Gastrocnemius medialis (tissue), 4 donors: Measurements from ENCODE around the gene INPP5A.
"Not testable (repeated sequence)": the region's sequence is repeated elsewhere in the genome, so short reads cannot be mapped to it uniquely, and the experiment has no call there.

Experiments used
- POLR2A ChIP-seq, 2 donors: fragments of 450-650 bp; IDR thresholded peaks; one replicate each; pipeline ENCODE4 v1.6.1; 2017; ENCODE audit warnings: antibody characterized with exemption in 2 of 2, mild to moderate bottlenecking in 2 of 2, moderate library complexity in 2 of 2
- TF ChIP-seq, protein P1 (sequence below), 5 experiments: fragments of 450-650 bp in 3 of 5; fragments of 200-600 bp in 2 of 5; sonication (generic) in 2 of 5; IDR thresholded peaks in 4 of 5; conservative IDR thresholded peaks in 1 of 5; 1 replicate in 4 of 5; 2 replicates in 1 of 5; pipeline ENCODE4 v1.5.1; 2016 to 2019; ENCODE audit warnings: antibody characterized with exemption in 5 of 5, mild to moderate bottlenecking in 3 of 5, moderate library complexity in 3 of 5

DNA sequence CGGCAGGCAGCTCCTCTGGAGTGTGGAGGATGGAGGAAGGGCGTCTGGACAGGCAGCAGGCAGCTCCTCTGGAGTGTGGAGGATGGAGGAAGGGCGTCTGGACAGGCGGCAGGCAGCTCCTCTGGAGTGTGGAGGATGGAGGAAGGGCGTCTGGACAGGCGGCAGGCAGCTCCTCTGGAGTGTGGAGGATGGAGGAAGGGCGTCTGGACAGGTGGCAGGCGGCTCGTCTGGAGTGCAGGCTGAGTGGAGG lies 167.2 kb downstream of the INPP5A start:
- TF ChIP-seq POLR2A (IDR thresholded peaks at IDR 0.05) = not testable (repeated sequence)
- TF ChIP-seq, protein P1, sequence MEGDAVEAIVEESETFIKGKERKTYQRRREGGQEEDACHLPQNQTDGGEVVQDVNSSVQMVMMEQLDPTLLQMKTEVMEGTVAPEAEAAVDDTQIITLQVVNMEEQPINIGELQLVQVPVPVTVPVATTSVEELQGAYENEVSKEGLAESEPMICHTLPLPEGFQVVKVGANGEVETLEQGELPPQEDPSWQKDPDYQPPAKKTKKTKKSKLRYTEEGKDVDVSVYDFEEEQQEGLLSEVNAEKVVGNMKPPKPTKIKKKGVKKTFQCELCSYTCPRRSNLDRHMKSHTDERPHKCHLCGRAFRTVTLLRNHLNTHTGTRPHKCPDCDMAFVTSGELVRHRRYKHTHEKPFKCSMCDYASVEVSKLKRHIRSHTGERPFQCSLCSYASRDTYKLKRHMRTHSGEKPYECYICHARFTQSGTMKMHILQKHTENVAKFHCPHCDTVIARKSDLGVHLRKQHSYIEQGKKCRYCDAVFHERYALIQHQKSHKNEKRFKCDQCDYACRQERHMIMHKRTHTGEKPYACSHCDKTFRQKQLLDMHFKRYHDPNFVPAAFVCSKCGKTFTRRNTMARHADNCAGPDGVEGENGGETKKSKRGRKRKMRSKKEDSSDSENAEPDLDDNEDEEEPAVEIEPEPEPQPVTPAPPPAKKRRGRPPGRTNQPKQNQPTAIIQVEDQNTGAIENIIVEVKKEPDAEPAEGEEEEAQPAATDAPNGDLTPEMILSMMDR (IDR thresholded peaks at IDR 0.05 in 4 of 5, conservative IDR thresholded peaks at IDR 0.05 in 1 of 5) = not testable (repeated sequence)
